Stimulated activated CD8-positive, alpha-beta memory T cell treated with anti-CD3 and anti-CD28 coated beads, Interleukin-7, amount 100 ng/mL, for 24 hours (primary cell): Measurements from ENCODE around the gene KRTAP4-11.
"Not testable (repeated sequence)": the region's sequence is repeated elsewhere in the genome, so short reads cannot be mapped to it uniquely, and the experiment has no call there.

Source experiments
- DNase-seq: peaks from one replicate; pipeline ENCODE4 v3.0.0-alpha.2; 2020; ENCODE audit warnings: low read depth

Gene KRTAP4-11

GRCh38 chr17:41084100-41084856 lies 33.9 kb downstream of the KRTAP4-11 start, which contains the start of gene KRTAP4-7:
Gene KRTAP4-7 (plus strand): TSS chr17:41084150. CDS start chr17:41084207, 57 bp downstream.
- not testable (repeated sequence) for DNase-seq

GRCh38 chr17:41083427-41083826 lies 34.7 kb downstream of the KRTAP4-11 start:
- DNase-seq, result not testable (repeated sequence)

GRCh38 chr17:41082626-41083025 lies 35.5 kb downstream of the KRTAP4-11 start:
- DNase-seq, result no peak

GRCh38 chr17:41076788-41077187 lies 41.4 kb downstream of the KRTAP4-11 start:
- no peak for DNase-seq

- no peak for DNase-seq
Observed at GRCh38 chr17:41073676-41074075, 44.5 kb downstream of the KRTAP4-11 start.

GRCh38 chr17:41071606-41072360 lies 46.4 kb downstream of the KRTAP4-11 start:
- DNase-seq, result no peak

- DNase-seq, result no peak
Observed at GRCh38 chr17:41069031-41069430, 49.1 kb downstream of the KRTAP4-11 start.

GRCh38 chr17:41067281-41067680 lies 50.9 kb downstream of the KRTAP4-11 start:
- no peak for DNase-seq
